PC-3 (cell line): ENCODE data around the gene PTGDS.

ENCODE experiments used
- CTCF ChIP-seq: fragments of 300-600 bp; sonication (generic); conservative IDR thresholded peaks from 2 replicates; pipeline ENCODE4 v1.5.1; 2017; ENCODE audit warnings: antibody characterized with exemption, low read depth, mild to moderate bottlenecking, low read length
- EZH2 ChIP-seq: fragments of 300-600 bp; sonication (generic); IDR thresholded peaks from one replicate; pipeline ENCODE4 v1.6.1; 2017; ENCODE audit warnings: antibody characterized with exemption, mild to moderate bottlenecking, low read length; ENCODE audit not compliant: unreplicated experiment
- EZH2phosphoT487 ChIP-seq: fragments of 300-600 bp; sonication (generic); IDR thresholded peaks from 2 replicates; pipeline ENCODE4 v1.6.1; 2018; ENCODE audit warnings: mild to moderate bottlenecking, antibody characterized with exemption, low read length, borderline replicate concordance

GRCh38 chr9:136935651-136936050 is 41.7 kb upstream of the PTGDS start:
- no peak for TF ChIP-seq CTCF
- TF ChIP-seq EZH2 = no peak
- no peak for TF ChIP-seq EZH2phosphoT487
